BLaER1 (cell line): ENCODE data around the gene TFF2.
A peak's percentile ranks its signal among the peaks of the same experiment; 100 is the strongest.

Experiments used
- H3K27ac ChIP-seq: shearing (Covaris generic); formaldehyde crosslinking; 2 replicates; pipeline ENCODE4 v1.8.1; 2022
- H3K27me3 ChIP-seq: shearing (Covaris generic); formaldehyde crosslinking; 2 replicates; pipeline ENCODE4 v1.8.1; 2022
- H3K36me3 ChIP-seq: shearing (Covaris generic); formaldehyde crosslinking; 2 replicates; pipeline ENCODE4 v1.8.1; 2022
- H3K4me1 ChIP-seq: shearing (Covaris generic); formaldehyde crosslinking; 2 replicates; pipeline ENCODE4 v1.8.1; 2022
- H3K4me2 ChIP-seq: shearing (Covaris generic); formaldehyde crosslinking; 2 replicates; pipeline ENCODE4 v1.8.1; 2022
- H3K4me3 ChIP-seq: shearing (Covaris generic); formaldehyde crosslinking; 2 replicates; pipeline ENCODE4 v1.8.1; 2022
- H3K9ac ChIP-seq: shearing (Covaris generic); formaldehyde crosslinking; 2 replicates; pipeline ENCODE4 v1.8.1; 2022
- H3K9me3 ChIP-seq: shearing (Covaris generic); formaldehyde crosslinking; 2 replicates; pipeline ENCODE4 v1.8.1; 2022
- H4K20me1 ChIP-seq: shearing (Covaris generic); formaldehyde crosslinking; 2 replicates; pipeline ENCODE4 v1.8.1; 2022
- Cebpa-rat ChIP-seq: shearing (Covaris generic); IDR thresholded peaks from 2 replicates; pipeline ENCODE4 v1.8.1; 2022

Gene TFF2

DNA sequence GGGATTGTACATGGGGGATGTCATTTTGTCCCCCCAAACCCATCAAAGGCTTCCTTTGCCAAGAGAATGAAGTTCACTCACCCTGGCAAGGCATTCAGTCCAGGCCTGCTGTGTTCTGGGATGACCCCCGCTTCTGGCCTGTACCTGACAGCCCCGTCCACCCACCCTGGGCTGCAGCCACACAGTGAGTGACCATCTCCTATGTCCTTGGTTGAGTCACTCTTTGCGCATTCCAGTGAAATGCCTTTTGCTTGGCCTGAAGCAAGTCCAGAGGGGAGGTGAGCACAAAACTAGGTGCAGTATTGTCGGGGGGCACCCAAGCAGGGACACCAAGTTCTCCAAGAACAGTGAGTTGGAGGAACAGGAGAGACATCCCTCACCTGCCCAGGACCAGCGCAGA lies 34.8 kb upstream of the TFF2 start:
- Histone ChIP-seq H3K9ac (no peak overlapping the region), H3K4me3 (no peak overlapping the region), H3K4me1 (peaks cover 81% of the 10 kb centered on the region), H3K9me3 (peaks cover 26% of the 10 kb centered on the region), H3K27ac (peak overlapping the region; percentile 27), H3K4me2 (peak overlapping the region; percentile 67), H3K27me3 (no peaks in the 10 kb centered on the region), H3K36me3 (peaks cover 10% of the 10 kb centered on the region; the same call in 1 of the 2 replicates), H4K20me1 (no peaks in the 10 kb centered on the region)
- TF ChIP-seq Cebpa-rat: no peak

DNA sequence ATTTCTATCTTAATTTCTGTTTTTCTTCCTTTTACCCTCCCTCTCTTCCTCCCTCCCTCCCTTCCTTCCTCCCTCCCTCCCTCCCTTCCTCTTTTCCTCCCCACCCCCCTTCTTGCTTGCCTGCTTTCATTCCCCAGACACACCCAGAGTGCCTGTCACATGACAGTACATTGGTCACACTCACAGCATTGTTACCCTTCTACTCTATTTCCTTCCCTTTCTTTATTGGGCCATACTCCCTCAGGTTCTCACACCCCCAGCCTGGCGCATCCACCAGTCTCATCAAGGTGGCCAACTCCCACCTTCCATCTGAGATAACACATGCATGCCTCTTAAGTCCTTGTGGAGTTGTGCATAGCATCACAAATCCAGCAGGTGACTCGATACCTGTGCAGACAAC lies 34.2 kb upstream of the TFF2 start:
- Histone ChIP-seq H3K4me2 (peak overlapping the region; percentile 79), H3K9me3 (peaks cover 26% of the 10 kb centered on the region), H3K4me1 (peaks cover 80% of the 10 kb centered on the region), H3K4me3 (no peak overlapping the region), H3K36me3 (peaks cover 10% of the 10 kb centered on the region; the same call in 1 of the 2 replicates), H3K27ac (peak overlapping the region; percentile 27; the same call in 1 of the 2 replicates), H3K27me3 (no peaks in the 10 kb centered on the region), H3K9ac (no peak overlapping the region), H4K20me1 (no peaks in the 10 kb centered on the region)
- no peak for TF ChIP-seq Cebpa-rat

DNA sequence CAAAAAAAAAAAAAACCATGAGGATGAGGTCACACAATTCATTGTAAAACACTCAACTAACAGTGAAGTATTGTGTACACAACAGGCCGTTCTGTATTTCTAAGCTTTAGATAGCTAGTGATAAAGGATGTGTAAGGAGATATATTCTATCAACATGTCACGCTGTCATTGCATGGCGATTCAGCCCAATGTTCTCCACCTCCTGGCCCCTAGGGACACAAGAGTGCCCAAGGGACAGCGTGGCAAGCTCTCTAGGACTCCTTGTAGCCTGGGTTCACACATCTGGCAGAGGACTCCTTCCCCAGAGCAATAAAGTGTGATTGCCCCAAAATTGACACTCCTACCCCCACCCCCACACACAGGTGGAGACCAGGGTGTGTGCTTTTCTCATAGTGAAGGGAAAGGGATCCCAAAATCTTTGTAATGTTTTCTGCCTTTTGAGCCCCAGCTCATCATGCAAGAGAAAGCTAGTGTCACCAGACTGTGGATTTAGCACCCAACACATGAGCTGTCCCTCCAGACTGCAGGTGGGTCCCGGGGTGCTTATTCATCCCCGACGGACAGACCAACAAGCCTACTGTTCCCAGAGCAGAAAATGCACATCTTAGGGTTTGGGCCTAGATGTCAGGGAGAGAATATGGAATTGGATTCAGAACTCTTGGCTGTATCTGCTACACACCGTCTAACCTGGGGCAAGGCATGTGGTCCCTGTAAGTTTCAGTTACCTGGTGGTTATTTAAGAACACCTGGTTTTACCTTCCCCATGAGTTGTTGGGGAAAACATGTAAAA lies 33.6 kb upstream of the TFF2 start:
- H3K4me1 ChIP-seq: peaks cover 80% of the 10 kb centered on the region
- no peak for TF ChIP-seq Cebpa-rat
- peak overlapping the region; percentile 79 for H3K4me2 ChIP-seq
- peaks cover 10% of the 10 kb centered on the region; the same call in 1 of the 2 replicates for H3K36me3 ChIP-seq
- peaks cover 26% of the 10 kb centered on the region for H3K9me3 ChIP-seq
- no peaks in the 10 kb centered on the region for H3K27me3 ChIP-seq
- no peak overlapping the region; the same call in 1 of the 2 replicates for H3K9ac ChIP-seq
- no peak overlapping the region for H3K4me3 ChIP-seq
- peak overlapping the region; percentile 35; the same call in 1 of the 2 replicates for H3K27ac ChIP-seq
- H4K20me1 ChIP-seq: no peaks in the 10 kb centered on the region

- no peak overlapping the region for H3K4me3 ChIP-seq
- H3K4me2 ChIP-seq: peak overlapping the region; percentile 79
- H3K27me3 ChIP-seq: no peaks in the 10 kb centered on the region
Observed at GRCh38 chr21:42383331-42383730, 32.5 kb upstream of the TFF2 start.

DNA sequence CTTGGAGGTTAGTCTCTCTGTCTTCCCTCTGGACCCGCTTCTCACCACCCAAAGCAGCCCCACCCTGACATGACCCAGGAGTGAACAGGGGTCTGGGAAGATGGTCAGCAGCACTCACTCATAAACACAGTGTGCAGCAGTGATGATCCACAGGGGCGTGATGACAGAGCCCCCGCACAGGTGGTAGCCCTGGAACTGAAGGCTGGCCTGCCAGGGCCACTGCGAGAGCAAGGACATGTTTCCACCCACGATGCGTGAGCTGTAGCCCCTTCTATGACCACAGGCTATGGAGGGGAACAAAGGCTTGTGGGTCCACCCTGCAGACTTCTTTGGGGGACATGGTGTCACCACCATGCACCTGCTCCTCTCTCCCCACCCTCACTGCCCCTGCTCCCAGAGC lies 32.1 kb upstream of the TFF2 start:
- H4K20me1 ChIP-seq: no peaks in the 10 kb centered on the region
- H3K27me3 ChIP-seq: no peaks in the 10 kb centered on the region
- H3K4me2 ChIP-seq: peak overlapping the region; percentile 79; the same call in 1 of the 2 replicates
- peaks cover 26% of the 10 kb centered on the region for H3K9me3 ChIP-seq
- no peak overlapping the region for H3K4me3 ChIP-seq
- peaks cover 78% of the 10 kb centered on the region for H3K4me1 ChIP-seq
- no peak overlapping the region for H3K9ac ChIP-seq
- H3K36me3 ChIP-seq: peaks cover 10% of the 10 kb centered on the region; the same call in 1 of the 2 replicates
- no peak overlapping the region for H3K27ac ChIP-seq
- no peak for TF ChIP-seq Cebpa-rat

More at GRCh38 chr21:42383331-42383730, 32.5 kb upstream of the TFF2 start:
- no peak overlapping the region for H3K27ac ChIP-seq
- H3K4me1 ChIP-seq: peaks cover 80% of the 10 kb centered on the region
- H3K9ac ChIP-seq: no peak overlapping the region
- H3K36me3 ChIP-seq: peaks cover 10% of the 10 kb centered on the region; the same call in 1 of the 2 replicates
- no peaks in the 10 kb centered on the region for H4K20me1 ChIP-seq
- no peak for TF ChIP-seq Cebpa-rat
- H3K9me3 ChIP-seq: peaks cover 26% of the 10 kb centered on the region

DNA sequence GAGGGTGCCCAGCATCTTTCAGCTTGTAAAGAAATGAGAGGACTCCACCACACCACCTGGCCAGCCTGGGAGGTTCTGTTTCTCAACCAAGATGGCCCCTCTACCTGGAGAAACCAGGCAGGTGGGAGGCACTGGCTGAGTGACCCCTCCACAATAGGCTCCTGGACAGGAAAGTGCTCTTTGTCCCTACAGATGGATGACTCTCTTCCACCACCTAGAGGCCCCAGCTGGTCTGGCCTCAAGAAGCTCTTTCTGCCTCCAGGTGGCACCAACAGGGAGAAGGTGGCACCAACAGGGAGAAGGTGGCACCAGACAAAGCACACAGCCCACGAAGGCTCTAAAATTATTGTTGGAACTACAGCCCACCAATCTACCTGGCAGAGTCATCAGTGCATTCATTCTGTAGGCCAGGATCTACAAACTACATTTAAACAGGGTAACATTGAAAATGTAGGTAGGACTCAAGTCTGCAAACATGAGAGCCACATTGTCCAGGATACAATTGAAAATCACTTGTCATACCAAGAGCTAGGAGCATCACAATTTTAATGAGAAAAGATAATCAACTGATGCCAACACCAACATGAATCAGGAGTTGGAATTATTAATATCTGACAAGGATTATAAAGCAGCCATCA lies 30.7 kb upstream of the TFF2 start:
- Histone ChIP-seq H3K36me3 (peaks cover 10% of the 10 kb centered on the region; the same call in 1 of the 2 replicates), H4K20me1 (no peaks in the 10 kb centered on the region), H3K4me1 (peaks cover 69% of the 10 kb centered on the region), H3K9ac (no peak overlapping the region), H3K27ac (no peak overlapping the region), H3K27me3 (no peaks in the 10 kb centered on the region), H3K9me3 (peaks cover 26% of the 10 kb centered on the region), H3K4me2 (no peak overlapping the region), H3K4me3 (no peak overlapping the region)
- no peak for TF ChIP-seq Cebpa-rat

DNA sequence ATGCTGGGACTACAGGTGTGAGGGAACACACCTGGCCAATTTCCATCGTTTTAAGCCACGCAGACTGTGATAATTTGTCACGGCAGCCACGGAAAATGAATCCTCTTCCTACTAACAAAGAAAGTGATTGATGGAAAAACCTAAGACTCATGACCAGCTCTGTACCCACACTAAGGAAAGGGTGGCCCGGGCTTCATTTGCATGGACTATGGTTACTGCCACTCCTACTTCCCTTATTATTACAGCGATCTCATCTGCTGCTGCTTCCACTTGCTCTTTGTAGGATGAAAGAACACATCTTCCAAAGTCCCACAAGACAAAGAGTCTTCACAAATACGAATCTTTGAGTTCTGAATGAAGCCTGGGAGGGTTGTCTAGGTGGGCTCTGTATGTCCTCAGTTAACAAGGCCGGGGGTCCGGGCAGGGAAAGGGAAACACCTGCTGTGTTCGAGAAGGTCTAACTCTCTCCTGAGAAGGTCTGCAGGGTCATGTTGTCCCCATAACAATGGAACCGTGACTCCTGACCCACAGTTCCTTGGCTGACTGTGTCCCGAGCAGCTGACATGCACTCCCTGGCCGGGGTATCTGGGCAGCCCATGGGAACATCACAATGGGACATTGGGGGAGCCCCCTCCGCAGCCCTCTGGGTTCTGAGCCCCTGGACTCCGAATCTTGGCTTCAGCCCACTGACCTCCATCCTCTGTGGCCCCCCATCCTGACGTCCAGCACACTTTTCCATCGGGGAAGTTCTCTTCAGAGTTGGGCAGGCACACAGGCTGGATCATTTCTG lies 28.8 kb upstream of the TFF2 start:
- H3K4me2 ChIP-seq: peak overlapping the region; percentile 80
- no peak for TF ChIP-seq Cebpa-rat
- H3K27me3 ChIP-seq: no peaks in the 10 kb centered on the region

GRCh38 chr21:42378418-42378817 lies 27.6 kb upstream of the TFF2 start:
- Histone ChIP-seq H3K27ac (no peak overlapping the region), H3K9ac (no peak overlapping the region), H4K20me1 (no peaks in the 10 kb centered on the region), H3K4me2 (peak overlapping the region; percentile 15; the same call in 1 of the 2 replicates), H3K4me3 (no peak overlapping the region), H3K4me1 (peaks cover 51% of the 10 kb centered on the region), H3K9me3 (peaks cover 24% of the 10 kb centered on the region), H3K27me3 (no peaks in the 10 kb centered on the region), H3K36me3 (peaks cover 10% of the 10 kb centered on the region; the same call in 1 of the 2 replicates)
- no peak for TF ChIP-seq Cebpa-rat

More for the DNA sequence above, 28.8 kb upstream of the TFF2 start:
- Histone ChIP-seq H3K4me1 (peaks cover 52% of the 10 kb centered on the region), H4K20me1 (no peaks in the 10 kb centered on the region), H3K9me3 (peaks cover 26% of the 10 kb centered on the region), H3K36me3 (peaks cover 10% of the 10 kb centered on the region; the same call in 1 of the 2 replicates), H3K27ac (peak overlapping the region; percentile 16; the same call in 1 of the 2 replicates), H3K9ac (no peak overlapping the region), H3K4me3 (no peak overlapping the region)

DNA sequence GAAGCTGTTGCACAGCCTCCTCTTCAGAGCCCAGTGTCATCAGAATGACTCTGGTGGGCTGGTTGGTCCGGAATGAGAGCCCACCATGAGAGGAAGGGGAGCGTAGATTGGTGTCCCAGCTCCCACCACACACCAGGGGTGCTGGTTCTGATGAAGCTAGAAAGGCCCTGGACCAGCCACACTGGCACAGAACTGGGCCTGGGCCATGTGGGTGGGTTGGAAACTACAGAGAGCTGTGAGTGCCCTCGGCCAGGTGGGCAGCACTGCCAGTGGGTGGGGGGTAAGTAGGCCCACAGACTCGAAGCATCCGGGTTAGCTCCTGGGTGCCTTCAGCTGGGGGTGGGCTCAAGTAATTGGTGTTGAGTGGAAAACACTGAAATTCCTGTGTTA lies 27.2 kb upstream of the TFF2 start:
- no peak overlapping the region for H3K9ac ChIP-seq
- H3K27ac ChIP-seq: no peak overlapping the region
- no peaks in the 10 kb centered on the region for H3K27me3 ChIP-seq
- H4K20me1 ChIP-seq: no peaks in the 10 kb centered on the region
- peaks cover 51% of the 10 kb centered on the region for H3K4me1 ChIP-seq
- H3K36me3 ChIP-seq: peaks cover 10% of the 10 kb centered on the region; the same call in 1 of the 2 replicates
- no peak overlapping the region for H3K4me3 ChIP-seq
- H3K4me2 ChIP-seq: no peak overlapping the region
- no peak for TF ChIP-seq Cebpa-rat
- peaks cover 19% of the 10 kb centered on the region for H3K9me3 ChIP-seq
